GM19452 (cell line): ENCODE data around the gene FNDC11.

ENCODE experiments used
- ATAC-seq: cut with Tn5 transposase; IDR thresholded peaks from one replicate; pipeline ENCODE4 v1.9.1; 2021; ENCODE audit not compliant: unreplicated experiment

The FNDC11 gene

GRCh38 chr20:63539441-63540370, 14.3 kb upstream of the FNDC11 start:
- ATAC-seq: no peak

- ATAC-seq: no peak
These were observed 13.4 kb upstream of the FNDC11 start for GRCh38 chr20:63540417-63541186.

GRCh38 chr20:63541371-63541770, 12.6 kb upstream of the FNDC11 start:
- ATAC-seq: no peak

GRCh38 chr20:63542031-63542559, 11.9 kb upstream of the FNDC11 start:
- ATAC-seq: no peak

- no peak for ATAC-seq
These were observed 11.3 kb upstream of the FNDC11 start for GRCh38 chr20:63542696-63543095.

GRCh38 chr20:63543131-63543530, 10.8 kb upstream of the FNDC11 start:
- ATAC-seq: no peak

GRCh38 chr20:63543733-63544132, 10.2 kb upstream of the FNDC11 start:
- ATAC-seq: no peak

GRCh38 chr20:63544241-63544957, 9.6 kb upstream of the FNDC11 start:
- ATAC-seq: no peak

- no peak for ATAC-seq
These were observed 8.9 kb upstream of the FNDC11 start for GRCh38 chr20:63544958-63545516.

GRCh38 chr20:63545814-63546213, 8.1 kb upstream of the FNDC11 start:
- no peak for ATAC-seq

- no peak for ATAC-seq
These were observed 7.6 kb upstream of the FNDC11 start for GRCh38 chr20:63546256-63546955.

- no peak for ATAC-seq
These were observed 6.8 kb upstream of the FNDC11 start for GRCh38 chr20:63546956-63547724.

GRCh38 chr20:63547725-63548480, 6.1 kb upstream of the FNDC11 start, which contains the start of gene SRMS:
SRMS (minus strand) TSS chr20:63547749; CDS start chr20:63547463, 286 bp downstream.
- no peak for ATAC-seq

GRCh38 chr20:63548542-63548941, 5.4 kb upstream of the FNDC11 start:
- ATAC-seq: no peak

- no peak for ATAC-seq
These were observed 4.9 kb upstream of the FNDC11 start for GRCh38 chr20:63549019-63549418.

GRCh38 chr20:63549679-63550282, 4.2 kb upstream of the FNDC11 start:
- no peak for ATAC-seq

GRCh38 chr20:63551068-63551467, 2.9 kb upstream of the FNDC11 start:
- no peak for ATAC-seq
